SIG-M5 treated with dmso at 0.1 percent for 504 hours (cell line): ENCODE results near the gene DSTN.

ENCODE experiments used
- DNase-seq: peaks from one replicate; lab custom pipeline; 2025; ENCODE audit not compliant: unreplicated experiment; lab: John Stamatoyannopoulos, UW

Gene DSTN

GRCh38 chr20:17545127-17545526 is 24.7 kb upstream of the DSTN start:
- DNase-seq: no peak

DNA sequence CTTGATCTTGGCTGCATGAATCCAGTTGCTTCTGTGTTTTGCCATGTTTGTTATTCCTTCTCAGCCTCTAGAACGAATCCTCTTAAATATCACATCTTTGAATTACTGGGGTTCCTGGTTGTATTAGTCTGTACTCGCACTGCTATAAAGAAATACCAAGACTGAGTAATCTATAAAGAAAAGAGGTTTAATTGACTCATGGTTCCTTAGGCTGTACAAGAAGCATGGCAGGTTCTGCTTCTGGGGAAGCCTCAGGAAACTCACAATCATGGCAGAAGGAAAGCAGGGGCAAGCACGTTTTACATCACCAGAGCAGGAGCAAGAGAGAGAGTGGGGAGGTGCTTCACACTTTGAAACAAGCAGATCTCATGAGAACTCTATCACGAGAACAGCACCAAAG is 20.7 kb upstream of the DSTN start:
- DNase-seq: no peak

DNA sequence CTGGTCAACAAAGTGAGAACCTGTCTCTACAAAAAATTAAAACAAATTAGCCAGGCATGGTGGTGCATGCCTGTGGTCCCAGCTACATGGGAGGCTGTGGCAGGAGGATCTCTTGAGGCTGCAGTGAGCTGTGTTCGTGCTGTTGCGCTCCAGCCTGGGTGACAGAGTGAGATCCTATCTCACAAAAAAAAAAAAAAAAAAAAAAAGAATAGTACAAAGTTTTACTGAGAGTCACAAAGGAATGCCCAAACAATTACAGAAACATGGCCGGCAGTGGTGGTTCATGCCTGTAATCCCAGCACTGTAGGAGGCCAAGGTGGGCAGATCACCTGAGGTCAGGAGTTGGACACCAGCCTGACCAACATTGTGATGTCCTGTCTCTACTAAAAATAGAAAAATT is 14.8 kb upstream of the DSTN start:
- no peak for DNase-seq

DNA sequence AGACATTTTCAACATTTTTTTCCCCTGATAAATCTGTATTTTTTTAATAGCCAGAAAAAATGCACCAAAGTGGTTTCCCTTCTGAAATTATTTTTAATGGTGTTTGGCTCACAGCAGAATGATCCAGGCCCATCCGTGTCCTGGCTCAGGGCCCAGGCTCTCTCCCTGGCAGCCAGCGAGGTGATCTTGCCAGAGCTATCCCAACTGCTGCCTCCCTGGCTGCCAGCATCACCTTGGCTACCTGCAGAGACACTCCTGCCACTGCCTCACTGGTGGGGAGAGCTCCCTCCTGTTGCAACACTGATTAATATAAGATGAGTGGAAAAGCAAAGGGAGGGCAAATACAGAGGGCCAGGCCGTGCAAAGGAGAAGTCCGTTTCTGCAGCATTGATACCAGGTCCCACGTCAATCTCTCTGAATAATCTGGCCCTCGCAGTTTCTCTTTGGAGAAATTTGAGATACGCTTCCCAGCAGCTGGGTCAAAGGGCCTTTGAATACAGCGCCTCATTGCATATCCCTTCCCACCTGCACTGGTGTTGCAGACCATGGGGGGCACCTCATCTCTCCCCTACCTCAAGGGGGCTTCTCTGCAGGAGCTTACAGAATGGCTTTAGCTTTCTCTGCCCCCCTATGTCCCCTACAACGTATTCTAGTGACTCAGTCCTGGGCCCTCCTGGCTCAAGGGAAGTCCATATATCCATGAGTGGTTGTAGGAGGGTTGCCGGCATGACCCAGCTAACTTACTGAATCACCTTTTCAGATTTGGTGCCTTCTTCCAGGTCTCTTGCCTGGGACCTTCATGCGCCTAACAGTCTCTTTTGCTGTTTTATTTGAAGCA is 12.8 kb upstream of the DSTN start:
- DNase-seq: no peak

- DNase-seq: peak; percentile 54
These were observed 12.2 kb upstream of the DSTN start for GRCh38 chr20:17557675-17558006.

- DNase-seq: peak; percentile 69
These were observed 11.5 kb upstream of the DSTN start for GRCh38 chr20:17558154-17558940.

- DNase-seq: no peak
These were observed 11.0 kb upstream of the DSTN start for GRCh38 chr20:17558941-17559304.

GRCh38 chr20:17559338-17559737 is 10.5 kb upstream of the DSTN start:
- no peak for DNase-seq

DNA sequence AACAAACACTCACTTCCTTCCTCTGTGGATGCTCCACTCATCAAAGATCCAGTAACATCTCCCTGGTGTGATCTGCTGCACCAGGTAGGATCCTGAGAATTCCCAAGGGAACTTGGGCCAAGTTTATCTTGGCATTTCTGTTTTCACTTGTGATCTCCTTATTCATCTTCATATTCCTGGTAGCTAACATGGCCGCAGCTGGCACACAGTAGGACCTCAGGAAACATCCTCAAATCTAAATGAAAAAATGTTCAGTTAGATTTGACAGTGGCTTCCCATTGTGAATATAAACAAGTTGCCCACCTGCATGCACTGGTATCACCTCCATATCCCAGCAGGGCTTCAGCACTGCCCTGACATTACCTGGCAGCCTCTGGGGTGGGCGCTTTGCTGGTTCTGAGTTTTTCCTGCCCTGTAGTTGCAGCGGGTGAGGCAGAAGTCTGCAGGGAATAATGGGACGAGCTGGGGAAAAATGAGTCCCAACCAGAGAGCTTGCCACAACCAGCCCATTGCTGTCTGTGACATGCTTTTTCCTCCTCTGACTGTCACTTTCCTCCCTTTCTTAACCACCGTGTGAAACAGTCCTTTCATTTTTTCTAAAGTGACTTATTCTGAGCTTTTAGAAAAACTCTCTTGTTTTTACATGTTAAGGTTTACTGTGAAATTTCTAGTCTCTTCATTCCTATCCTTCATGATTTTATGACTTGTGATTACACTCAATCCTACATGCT is 9.4 kb upstream of the DSTN start:
- no peak for DNase-seq

GRCh38 chr20:17562804-17563305 is 7.0 kb upstream of the DSTN start:
- DNase-seq: peak; percentile 13

- no peak for DNase-seq
These were observed 4.6 kb upstream of the DSTN start for GRCh38 chr20:17565169-17565845.

DNA sequence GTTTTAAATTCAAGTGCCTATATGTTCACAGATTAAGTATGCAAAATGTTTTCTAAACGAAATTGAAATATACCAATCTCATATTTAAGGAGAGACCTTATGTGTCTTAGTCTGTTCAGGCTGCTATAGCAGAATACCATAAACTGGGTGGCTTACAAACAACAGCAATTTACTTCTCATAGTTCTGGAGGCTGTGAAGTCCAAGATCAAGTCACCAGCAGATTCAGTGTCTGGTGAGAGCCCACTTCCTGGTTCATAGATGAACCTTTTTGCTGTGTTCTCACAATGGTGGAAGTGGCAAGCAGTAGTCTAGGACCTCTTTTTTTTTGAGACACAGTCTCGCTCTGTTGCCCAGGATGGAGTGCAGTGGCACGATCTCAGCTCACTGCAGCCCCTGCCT is 3.5 kb upstream of the DSTN start:
- DNase-seq: no peak

GRCh38 chr20:17568045-17568788 is 1.7 kb upstream of the DSTN start:
- DNase-seq: no peak

- peak; percentile 44 for DNase-seq
These were observed 828 bp upstream of the DSTN start for GRCh38 chr20:17568972-17569521.

DNA sequence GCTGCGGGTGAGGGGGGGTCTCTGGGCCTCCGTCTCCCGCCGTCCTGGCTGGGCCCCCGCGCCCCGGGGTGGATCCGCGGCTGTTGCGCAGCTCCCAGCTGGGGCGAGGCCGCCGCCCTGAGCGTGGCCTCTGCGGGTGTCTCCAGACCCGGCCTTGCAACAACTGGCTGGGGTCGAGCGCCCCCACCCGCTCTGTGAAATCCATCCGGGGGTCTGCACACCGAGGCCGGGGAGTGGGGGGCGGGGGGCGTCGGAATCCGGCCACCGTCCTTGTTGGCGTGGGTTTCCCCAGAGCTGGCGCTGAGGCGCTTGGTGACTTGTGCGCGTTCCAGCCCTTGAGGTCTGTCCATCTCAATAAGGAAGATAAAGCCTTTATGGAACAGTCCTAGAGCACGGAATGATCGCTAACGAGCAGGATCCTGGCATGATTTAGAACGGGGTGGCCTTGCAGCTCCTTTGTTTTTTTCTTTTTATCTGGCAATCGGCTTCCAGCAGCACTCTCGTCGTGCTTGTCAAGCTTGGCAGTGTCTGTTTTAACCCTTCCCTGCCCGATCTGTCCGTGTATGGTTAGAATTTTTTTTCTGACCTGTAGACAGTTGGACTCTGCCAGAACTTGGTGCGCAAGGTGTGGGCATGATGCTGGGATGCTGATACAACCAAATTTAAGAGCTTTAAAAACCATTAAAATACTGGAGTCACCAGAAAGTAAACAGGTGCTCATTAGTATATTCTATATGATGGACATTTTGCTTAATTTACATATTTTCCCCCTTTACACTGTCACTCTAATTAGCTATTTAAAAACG is 675 bp downstream of the DSTN start:
- DNase-seq: peak; percentile 53

DNA sequence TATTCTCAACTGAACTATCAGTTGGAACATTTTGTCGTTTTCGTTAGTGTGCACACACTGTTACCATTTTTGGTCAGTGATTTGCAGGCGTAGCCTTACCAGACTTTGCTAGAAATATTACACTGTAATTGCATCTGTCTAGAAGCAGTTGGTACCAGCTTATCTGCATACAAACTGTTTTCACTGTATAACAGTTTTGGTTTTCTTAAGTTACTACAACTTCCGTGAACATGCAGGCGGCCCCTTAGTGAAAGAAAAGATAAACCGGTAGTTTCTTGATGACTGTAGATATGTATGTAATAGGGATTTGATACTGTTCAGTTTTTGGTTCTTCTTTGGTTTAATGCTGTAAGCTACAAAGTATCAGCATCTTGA is 1.3 kb downstream of the DSTN start:
- no peak for DNase-seq

- DNase-seq: no peak
These were observed 2.3 kb downstream of the DSTN start for GRCh38 chr20:17572034-17572638.

DNA sequence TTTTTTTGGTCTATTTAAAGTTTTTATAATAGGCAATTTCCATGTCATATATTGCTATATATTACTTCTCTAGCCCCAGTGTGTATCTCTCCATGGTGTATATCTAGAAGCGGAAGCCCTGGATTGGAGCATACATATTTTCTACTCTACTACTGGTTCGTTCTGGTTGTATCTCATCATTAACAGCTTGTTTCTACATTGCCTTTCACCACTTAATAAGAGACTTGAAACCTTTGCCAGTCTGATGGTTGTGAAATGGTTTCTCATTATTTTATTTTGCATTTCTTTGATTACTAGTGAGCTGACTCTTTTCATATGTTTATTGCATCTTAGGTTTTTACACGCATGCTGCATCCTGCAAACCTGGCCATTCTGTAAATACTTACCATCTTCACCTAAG is 3.6 kb downstream of the DSTN start:
- no peak for DNase-seq

- DNase-seq: no peak
These were observed 6.3 kb downstream of the DSTN start for GRCh38 chr20:17576215-17576614.
